K562 (cell line): ENCODE results near the gene SPNS2.

Source experiments
- CTCF ChIP-seq, 3 experiments: IDR thresholded peaks in 2 of 3; conservative IDR thresholded peaks in 1 of 3; 2 replicates each; pipeline ENCODE4 v1.5.1; 2011 to 2012; ENCODE audit warnings: low read length in 3 of 3, mild to moderate bottlenecking in 3 of 3, control low read depth in 2 of 3, improper control_type of control experiment in 1 of 3, inconsistent platforms in 1 of 3, low read depth in 1 of 3, mixed read lengths in 1 of 3, moderate library complexity in 1 of 3; ENCODE audit not compliant: insufficient read depth in 2 of 3
- MCM7 ChIP-seq, 2 experiments: fragments of 450-650 bp; IDR thresholded peaks; 2 replicates each; pipeline ENCODE4 v1.6.1; 2016 to 2018
- NCOA1 ChIP-seq: fragments of 450-650 bp; IDR thresholded peaks from 2 replicates; pipeline ENCODE4 v1.6.1; 2016; ENCODE audit warnings: low read depth
- PRPF4 ChIP-seq: fragments of 200-400 bp; formaldehyde crosslinking; IDR thresholded peaks from one replicate; pipeline ENCODE4 v1.6.1; 2017; ENCODE audit warnings: low read length, low read depth, mild to moderate bottlenecking; ENCODE audit not compliant: insufficient read depth, poor library complexity, severe bottlenecking

GRCh38 chr17:4536259-4536741 is 37.6 kb downstream of the SPNS2 start:
- no peak for TF ChIP-seq PRPF4
- no peak for TF ChIP-seq CTCF (IDR thresholded peaks at IDR 0.05 in 2 of 3, conservative IDR thresholded peaks at IDR 0.05 in 1 of 3; ENCODE audit: insufficient read depth in 2 of 3, low read depth in 1 of 3, low read length in 3 of 3)
- TF ChIP-seq MCM7 (IDR thresholded peaks at IDR 0.05): no peak
- TF ChIP-seq NCOA1: no peak
